Heart left ventricle (tissue), 16 donors: ENCODE measurements around the gene RPS6KB2. TPM values are rescaled to one million over a fixed set of nuclear protein-coding genes. Genes with fewer than 3 reads are reported as not detected.

Experiments used
- ATAC-seq, 4 donors: fragments of 200-7000 bp; cut with Tn5 transposase; one replicate each; pipeline ENCODE4 v1.9.1; 2020 to 2022; ENCODE audit warnings: moderate library complexity in 4 of 4, mild to moderate bottlenecking in 3 of 4, moderate number of reproducible peaks in 1 of 4
- DNase-seq, 5 donors: peaks; one replicate each; pipeline ENCODE4 v3.0.0-alpha.2; 2020
- H3K27ac ChIP-seq, 12 donors: fragments of 200-600 bp; sonication (generic) in 4 of 12; one replicate each; pipeline versions ENCODE4 v1.5.0 to v1.8.0; 2016 to 2022; ENCODE audit warnings: mild to moderate bottlenecking in 2 of 12
- H3K27me3 ChIP-seq, 9 donors: fragments of 200-600 bp; sonication (generic) in 2 of 9; one replicate each; pipeline versions ENCODE4 v1.5.1 to v1.8.0; 2016 to 2022; ENCODE audit warnings: mild to moderate bottlenecking in 3 of 9
- H3K36me3 ChIP-seq, 9 donors: fragments of 200-600 bp; sonication (generic) in 2 of 9; one replicate each; pipeline versions ENCODE4 v1.5.0 to v1.8.0; 2018 to 2022; ENCODE audit warnings: mild to moderate bottlenecking in 2 of 9
- H3K4me1 ChIP-seq, 12 donors: fragments of 200-600 bp; sonication (generic) in 4 of 12; one replicate each; pipeline versions ENCODE4 v1.5.0 to v1.8.0; 2016 to 2022; ENCODE audit warnings: mild to moderate bottlenecking in 3 of 12
- H3K4me3 ChIP-seq, 12 donors: fragments of 200-600 bp; sonication (generic) in 4 of 12; one replicate each; pipeline versions ENCODE4 v1.5.0 to v1.8.0; 2017 to 2022; ENCODE audit warnings: mild to moderate bottlenecking in 9 of 12, moderate library complexity in 4 of 12
- H3K9me3 ChIP-seq, 12 donors: fragments of 200-600 bp; sonication (generic) in 4 of 12; one replicate each; pipeline versions ENCODE4 v1.5.0 to v1.8.0; 2016 to 2022; ENCODE audit warnings: mild to moderate bottlenecking in 1 of 12
- CTCF ChIP-seq, 12 donors: fragments of 200-600 bp; sonication (generic) in 4 of 12; IDR thresholded peaks; one replicate each; pipeline versions ENCODE4 v1.5.0 to v1.8.0; 2018 to 2022; ENCODE audit warnings: antibody characterized with exemption in 12 of 12, mild to moderate bottlenecking in 5 of 12
- POLR2A ChIP-seq, 2 donors: fragments of 450-650 bp; IDR thresholded peaks; one replicate each; pipeline ENCODE4 v1.6.1; 2017; ENCODE audit warnings: antibody characterized with exemption in 2 of 2, mild to moderate bottlenecking in 2 of 2, moderate library complexity in 2 of 2
- WGBS, 4 donors: extraction: QIAGEN DNeasy Blood & Tissue Kit in 2 of 4; methylation state at CpG; one replicate each; pipeline versions ENCODE4 v1.1.5 to v1.1.7; 2013 to 2018; 5-methylcytosine and 5-hydroxymethylcytosine counted together
- intact Hi-C, 10 donors: fragments of 100-400 bp; cut with DNase I; formaldehyde crosslinking; loops; one replicate each; pipeline versions ENCODE4 v1.11.1 to v1.14.2; 2022
- polyA plus RNA-seq, 2 donors: library from polyadenylated mRNA; stranded (reverse); fragments of 200-250 nt; gene quantifications; one replicate each; pipeline ENCODE4 v1.2.3, GENCODE V29; 2013
- total RNA-seq, 9 donors: library from RNA; depleted of rRNA in 2 of 9; stranded (reverse); fragments of >200 nt in 2 of 9; fragmentation: NEBNext Ultra II Directional in 3 of 9; extraction: Animal tissue kit (Norgen Biotek cat#: 25700) in 3 of 9; gene quantifications; one replicate each; pipeline versions ENCODE4 v1.1.0 to v1.2.4, GENCODE V29; 2016 to 2023
- donor health status: ischemic (EF 13 %, LVEDD 7.1; RV severe dilation, severe dysfunction).
- donor health status: healthy with polysubstance abuse.
- donor health status: DM: no; HTN: yes; CAD: no.
- donor health status: DM: no; HTN: no; CAD: no.
- donor health status: ischemic (EF 25% LVEDD 6.9; RV normal size, moderate dysfunction).
- donor health status: ischemic (EF 25% LVEDD 5.7; RV mildly dilated, moderate dysfunction).
- donor health status: healthy.
- donor health status: DM: yes; HTN: yes; CAD: no.
- donor health status: ischemic (EF 35%, LVEDD 5.7; RV mildly dilated, moderate dysfunction).
- donor health status: nonischemic (EF 11% LVEDD 7.7; RV severe dilation, severe dysfunction).
- donor health status: DM: yes; HTN: yes; CAD: no.
- donor health status: PGD.
- donor health status: ischemic (EF 29% LVEDD 5.4; RV normal size, mild dysfunction).
- donor health status: nonischemic (EF 23%, LVEDD 6.1; RV moderate dilation, normal function).

The RPS6KB2 gene
- total and polyA plus RNA-seq, 11 donors = 19.3 to 36.0 (median 26.0) TPM

- H3K4me3 ChIP-seq = peak overlapping the region in 3 of 12 donors; percentile 74 to 86 (median 81)
- intact Hi-C loops = loop anchor here in 1 of 10 donors (1.0 to 2.0 kb wide), 2 partner anchors 13 to 27 kb away; partner anchors contain the start of gene TMEM134
Measured at GRCh38 chr11:67441731-67442351, 13.5 kb downstream of the RPS6KB2 start.

GRCh38 chr11:67442504-67443404 lies 14.5 kb downstream of the RPS6KB2 start:
- H3K9me3 ChIP-seq = no peaks in the 10 kb centered on the region
- no peaks in the 10 kb centered on the region for H3K27me3 ChIP-seq
- 15 to 48% (median 36%) methylated on average over 21 to 45 of the region's 45 CpGs for WGBS, 4 donors
- DNase-seq (peak in 1 of 5 donors; percentile 21), ATAC-seq (peak in 1 of 4 donors; percentile 4)
- intact Hi-C loops = loop anchor here in 2 of 10 donors (1.0 to 2.0 kb wide), 3 partner anchors 13 to 26 kb away; partner anchors contain the start of genes RPS6KB2 (in 1 of the 2) and TMEM134 (in 1 of the 2)
- peaks cover 0 to 38% (median 6%) of the 10 kb centered on the region in 9 donors for H3K36me3 ChIP-seq
- no peak for TF ChIP-seq POLR2A (IDR thresholded peaks at IDR 0.05)
- TF ChIP-seq CTCF (IDR thresholded peaks at IDR 0.05) = no peak
- H3K4me3 ChIP-seq = peak overlapping the region; percentile 62 to 97 (median 84)
- peak overlapping the region; percentile 83 to 99 (median 96) for H3K27ac ChIP-seq
- H3K4me1 ChIP-seq = peaks cover 0 to 57% (median 20%) of the 10 kb centered on the region in 12 donors

More at GRCh38 chr11:67441731-67442351, 13.5 kb downstream of the RPS6KB2 start:
- peak overlapping the region in 1 of 12 donors; percentile 10 for H3K27ac ChIP-seq
- H3K36me3 ChIP-seq = peaks cover 0 to 44% (median 8%) of the 10 kb centered on the region in 9 donors
- no peaks in the 10 kb centered on the region for H3K9me3 ChIP-seq
- no peak for TF ChIP-seq CTCF (IDR thresholded peaks at IDR 0.05)
- no peak for TF ChIP-seq POLR2A (IDR thresholded peaks at IDR 0.05)
- 88 to 92% (median 88%) methylated on average over 21 to 28 of the region's 28 CpGs for WGBS, 4 donors
- H3K4me1 ChIP-seq = peaks cover 0 to 66% (median 22%) of the 10 kb centered on the region in 12 donors
- ATAC-seq (no peak), DNase-seq (peak in 1 of 5 donors; percentile 31)
- no peaks in the 10 kb centered on the region for H3K27me3 ChIP-seq

- no peak for TF ChIP-seq POLR2A (IDR thresholded peaks at IDR 0.05)
- no peak for ATAC-seq
Measured at GRCh38 chr11:67445515-67445914, 17.2 kb downstream of the RPS6KB2 start.

GRCh38 chr11:67448220-67448609 lies 19.9 kb downstream of the RPS6KB2 start:
- no peaks in the 10 kb centered on the region for H3K27me3 ChIP-seq
- no peaks in the 10 kb centered on the region for H3K9me3 ChIP-seq
- no peaks in the 10 kb centered on the region for H3K36me3 ChIP-seq
- 90 to 94% (median 92%) methylated on average over 7 of the region's 7 CpGs for WGBS, 4 donors
- peaks cover 0 to 52% (median 8%) of the 10 kb centered on the region in 12 donors for H3K4me1 ChIP-seq
- intact Hi-C loops = no loop called here
- H3K4me3 ChIP-seq = no peak overlapping the region
- H3K27ac ChIP-seq = no peak overlapping the region
- ATAC-seq (no peak), DNase-seq (no peak)
- TF ChIP-seq CTCF (IDR thresholded peaks at IDR 0.05) (no peak), POLR2A (IDR thresholded peaks at IDR 0.05) (no peak)

More at GRCh38 chr11:67445515-67445914, 17.2 kb downstream of the RPS6KB2 start:
- Histone ChIP-seq H3K27ac (no peak overlapping the region), H3K9me3 (no peaks in the 10 kb centered on the region), H3K27me3 (no peaks in the 10 kb centered on the region), H3K4me3 (no peak overlapping the region), H3K36me3 (peaks cover 0 to 17% (median 5%) of the 10 kb centered on the region in 9 donors), H3K4me1 (peaks cover 0 to 59% (median 15%) of the 10 kb centered on the region in 12 donors)
- intact Hi-C loops = no loop called here
- 83 to 97% (median 88%) methylated on average over 5 of the region's 5 CpGs for WGBS, 4 donors
- DNase-seq = no peak
